Gastroesophageal sphincter (tissue), 3 donors: ENCODE data around the gene UGT1A10.

Experiments used
- CTCF ChIP-seq, 4 experiments: fragments of 200-600 bp in 2 of 4; fragments of 450-650 bp in 2 of 4; sonication (generic) in 1 of 4; IDR thresholded peaks; one replicate each; pipeline ENCODE4 v1.5.1; 2017 to 2019; ENCODE audit warnings: antibody characterized with exemption in 4 of 4, mild to moderate bottlenecking in 2 of 4, moderate library complexity in 2 of 4
- EP300 ChIP-seq: sonication (generic); formaldehyde crosslinking; IDR thresholded peaks from one replicate; pipeline ENCODE4 v1.6.1; 2017; ENCODE audit warnings: antibody characterized with exemption, mild to moderate bottlenecking
- POLR2A ChIP-seq, 2 donors: fragments of 450-650 bp; IDR thresholded peaks; one replicate each; pipeline ENCODE4 v1.6.1; 2017; ENCODE audit warnings: antibody characterized with exemption in 2 of 2, mild to moderate bottlenecking in 2 of 2, moderate library complexity in 1 of 2
- POLR2AphosphoS5 ChIP-seq: sonication (generic); formaldehyde crosslinking; IDR thresholded peaks from one replicate; pipeline ENCODE4 v1.6.1; 2017; ENCODE audit warnings: antibody characterized with exemption

GRCh38 chr2:233803994-233804393, 167.7 kb downstream of the UGT1A10 start:
- no peak for TF ChIP-seq POLR2AphosphoS5
- no peak for TF ChIP-seq CTCF (IDR thresholded peaks at IDR 0.05)
- no peak for TF ChIP-seq POLR2A (IDR thresholded peaks at IDR 0.05)
- TF ChIP-seq EP300: no peak
